ENCODE results near the gene TMEM40. TPM values are rescaled to one million over a fixed set of nuclear protein-coding genes. Genes with fewer than 3 reads are reported as not detected.

Gene TMEM40
- total and polyA plus RNA-seq, 9 of the 15 experiments (the other 6 are each of a cell fraction or from before 2014, with no cell fraction given) = 0.11 to 0.31 (median 0.14) TPM; not detected in 6

DNA sequence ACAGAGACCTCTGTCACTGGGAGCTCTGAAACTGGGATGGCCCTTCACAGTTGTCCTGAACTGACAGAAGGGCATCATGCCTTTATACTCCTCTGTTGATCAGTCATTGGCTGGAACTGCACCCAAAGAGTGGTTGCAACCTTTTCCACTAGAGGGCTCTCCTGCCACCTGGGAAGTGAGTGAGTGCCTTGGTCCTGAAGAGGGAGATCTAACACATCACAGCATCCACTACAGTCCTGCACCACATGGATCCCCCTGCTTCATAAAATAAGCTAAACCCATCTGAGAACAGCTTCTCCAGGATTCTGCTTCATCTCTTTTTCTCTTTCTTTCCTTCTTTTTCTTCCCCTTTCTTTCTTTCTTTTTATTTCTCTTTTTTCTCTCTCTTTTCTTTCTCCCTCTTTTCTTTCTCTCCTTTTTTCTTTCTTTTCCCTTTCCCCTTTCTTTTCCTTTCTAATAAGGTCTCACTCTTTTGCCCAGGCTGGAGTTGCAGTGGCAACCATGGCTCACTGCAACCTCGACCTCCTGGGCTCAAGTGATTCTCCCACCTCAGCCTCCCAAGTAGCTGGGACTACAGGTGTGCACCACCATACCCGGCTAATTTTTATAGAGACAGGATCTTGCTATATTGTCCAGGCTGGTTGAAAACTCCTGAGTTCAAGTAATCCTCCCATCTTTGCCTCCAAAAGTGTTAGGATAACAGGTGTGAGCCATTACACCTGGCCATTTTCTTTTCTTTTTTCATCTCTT lies 52.4 kb downstream of the TMEM40 start (continued):
- TF ChIP-seq XRCC5 (IDR thresholded peaks at IDR 0.05; ENCODE audit: low read depth, low read length) = peak; percentile 84
- TF ChIP-seq, protein P1, sequence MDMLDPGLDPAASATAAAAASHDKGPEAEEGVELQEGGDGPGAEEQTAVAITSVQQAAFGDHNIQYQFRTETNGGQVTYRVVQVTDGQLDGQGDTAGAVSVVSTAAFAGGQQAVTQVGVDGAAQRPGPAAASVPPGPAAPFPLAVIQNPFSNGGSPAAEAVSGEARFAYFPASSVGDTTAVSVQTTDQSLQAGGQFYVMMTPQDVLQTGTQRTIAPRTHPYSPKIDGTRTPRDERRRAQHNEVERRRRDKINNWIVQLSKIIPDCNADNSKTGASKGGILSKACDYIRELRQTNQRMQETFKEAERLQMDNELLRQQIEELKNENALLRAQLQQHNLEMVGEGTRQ (CRISPR knock-in tag; IDR thresholded peaks at IDR 0.05) = no peak
- TF ChIP-seq, protein P2, sequence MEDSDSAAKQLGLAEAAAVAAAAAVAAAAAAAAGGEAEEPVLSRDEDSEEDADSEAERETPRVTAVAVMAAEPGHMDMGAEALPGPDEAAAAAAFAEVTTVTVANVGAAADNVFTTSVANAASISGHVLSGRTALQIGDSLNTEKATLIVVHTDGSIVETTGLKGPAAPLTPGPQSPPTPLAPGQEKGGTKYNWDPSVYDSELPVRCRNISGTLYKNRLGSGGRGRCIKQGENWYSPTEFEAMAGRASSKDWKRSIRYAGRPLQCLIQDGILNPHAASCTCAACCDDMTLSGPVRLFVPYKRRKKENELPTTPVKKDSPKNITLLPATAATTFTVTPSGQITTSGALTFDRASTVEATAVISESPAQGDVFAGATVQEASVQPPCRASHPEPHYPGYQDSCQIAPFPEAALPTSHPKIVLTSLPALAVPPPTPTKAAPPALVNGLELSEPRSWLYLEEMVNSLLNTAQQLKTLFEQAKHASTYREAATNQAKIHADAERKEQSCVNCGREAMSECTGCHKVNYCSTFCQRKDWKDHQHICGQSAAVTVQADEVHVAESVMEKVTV (CRISPR knock-in tag; IDR thresholded peaks at IDR 0.05) = peak; percentile 70
- TF ChIP-seq ZNF436 (CRISPR knock-in tag; IDR thresholded peaks at IDR 0.05) = no peak
- peak; percentile 76 for TF ChIP-seq RBM39 (optimal IDR thresholded peaks at IDR 0.05; ENCODE audit: low read depth, low read length)
- peak; percentile 74 for TF ChIP-seq KLF16 (IDR thresholded peaks at IDR 0.05)
- TF ChIP-seq, protein P3, sequence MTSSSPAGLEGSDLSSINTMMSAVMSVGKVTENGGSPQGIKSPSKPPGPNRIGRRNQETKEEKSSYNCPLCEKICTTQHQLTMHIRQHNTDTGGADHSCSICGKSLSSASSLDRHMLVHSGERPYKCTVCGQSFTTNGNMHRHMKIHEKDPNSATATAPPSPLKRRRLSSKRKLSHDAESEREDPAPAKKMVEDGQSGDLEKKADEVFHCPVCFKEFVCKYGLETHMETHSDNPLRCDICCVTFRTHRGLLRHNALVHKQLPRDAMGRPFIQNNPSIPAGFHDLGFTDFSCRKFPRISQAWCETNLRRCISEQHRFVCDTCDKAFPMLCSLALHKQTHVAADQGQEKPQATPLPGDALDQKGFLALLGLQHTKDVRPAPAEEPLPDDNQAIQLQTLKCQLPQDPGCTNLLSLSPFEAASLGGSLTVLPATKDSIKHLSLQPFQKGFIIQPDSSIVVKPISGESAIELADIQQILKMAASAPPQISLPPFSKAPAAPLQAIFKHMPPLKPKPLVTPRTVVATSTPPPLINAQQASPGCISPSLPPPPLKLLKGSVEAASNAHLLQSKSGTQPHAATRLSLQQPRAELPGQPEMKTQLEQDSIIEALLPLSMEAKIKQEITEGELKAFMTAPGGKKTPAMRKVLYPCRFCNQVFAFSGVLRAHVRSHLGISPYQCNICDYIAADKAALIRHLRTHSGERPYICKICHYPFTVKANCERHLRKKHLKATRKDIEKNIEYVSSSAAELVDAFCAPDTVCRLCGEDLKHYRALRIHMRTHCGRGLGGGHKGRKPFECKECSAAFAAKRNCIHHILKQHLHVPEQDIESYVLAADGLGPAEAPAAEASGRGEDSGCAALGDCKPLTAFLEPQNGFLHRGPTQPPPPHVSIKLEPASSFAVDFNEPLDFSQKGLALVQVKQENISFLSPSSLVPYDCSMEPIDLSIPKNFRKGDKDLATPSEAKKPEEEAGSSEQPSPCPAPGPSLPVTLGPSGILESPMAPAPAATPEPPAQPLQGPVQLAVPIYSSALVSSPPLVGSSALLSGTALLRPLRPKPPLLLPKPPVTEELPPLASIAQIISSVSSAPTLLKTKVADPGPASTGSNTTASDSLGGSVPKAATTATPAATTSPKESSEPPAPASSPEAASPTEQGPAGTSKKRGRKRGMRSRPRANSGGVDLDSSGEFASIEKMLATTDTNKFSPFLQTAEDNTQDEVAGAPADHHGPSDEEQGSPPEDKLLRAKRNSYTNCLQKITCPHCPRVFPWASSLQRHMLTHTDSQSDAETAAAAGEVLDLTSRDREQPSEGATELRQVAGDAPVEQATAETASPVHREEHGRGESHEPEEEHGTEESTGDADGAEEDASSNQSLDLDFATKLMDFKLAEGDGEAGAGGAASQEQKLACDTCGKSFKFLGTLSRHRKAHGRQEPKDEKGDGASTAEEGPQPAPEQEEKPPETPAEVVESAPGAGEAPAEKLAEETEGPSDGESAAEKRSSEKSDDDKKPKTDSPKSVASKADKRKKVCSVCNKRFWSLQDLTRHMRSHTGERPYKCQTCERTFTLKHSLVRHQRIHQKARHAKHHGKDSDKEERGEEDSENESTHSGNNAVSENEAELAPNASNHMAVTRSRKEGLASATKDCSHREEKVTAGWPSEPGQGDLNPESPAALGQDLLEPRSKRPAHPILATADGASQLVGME (CRISPR knock-in tag; IDR thresholded peaks at IDR 0.05) = peak; percentile 95
- TF ChIP-seq, protein P4, sequence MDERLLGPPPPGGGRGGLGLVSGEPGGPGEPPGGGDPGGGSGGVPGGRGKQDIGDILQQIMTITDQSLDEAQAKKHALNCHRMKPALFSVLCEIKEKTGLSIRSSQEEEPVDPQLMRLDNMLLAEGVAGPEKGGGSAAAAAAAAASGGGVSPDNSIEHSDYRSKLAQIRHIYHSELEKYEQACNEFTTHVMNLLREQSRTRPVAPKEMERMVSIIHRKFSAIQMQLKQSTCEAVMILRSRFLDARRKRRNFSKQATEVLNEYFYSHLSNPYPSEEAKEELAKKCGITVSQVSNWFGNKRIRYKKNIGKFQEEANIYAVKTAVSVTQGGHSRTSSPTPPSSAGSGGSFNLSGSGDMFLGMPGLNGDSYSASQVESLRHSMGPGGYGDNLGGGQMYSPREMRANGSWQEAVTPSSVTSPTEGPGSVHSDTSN (CRISPR knock-in tag; IDR thresholded peaks at IDR 0.05; ENCODE audit: low read depth) = no peak
- TF ChIP-seq, protein P4 (tag; conservative IDR thresholded peaks at IDR 0.05; ENCODE audit: low read depth) = no peak
- TF ChIP-seq STAT5B (CRISPR knock-in tag; IDR thresholded peaks at IDR 0.05) = no peak
- TF ChIP-seq CTBP1 (IDR thresholded peaks at IDR 0.05; ENCODE audit: borderline replicate concordance) = peak; percentile 93
- no peak for TF ChIP-seq HDAC3 (IDR thresholded peaks at IDR 0.05; ENCODE audit: borderline replicate concordance, partially characterized antibody)
- TF ChIP-seq SMC3 (conservative IDR thresholded peaks at IDR 0.05; ENCODE audit: insufficient read depth, low read depth, low read length) = peak; percentile 90
- TF ChIP-seq PHB2 (IDR thresholded peaks at IDR 0.05; ENCODE audit: low read depth) = 0 out of 2 replicates have a peak, but pooled peaks have one; percentile 32
- 0 out of 2 replicates have a peak, but pooled peaks have one; percentile 22 for TF ChIP-seq ARID1B (IDR thresholded peaks at IDR 0.05)
- peak in 1 of 3 experiments; percentile 34 for TF ChIP-seq YY1 (IDR thresholded peaks at IDR 0.05; ENCODE audit: borderline replicate concordance in 1 of 3, control insufficient read depth in 1 of 3, extremely low read depth in 1 of 3, insufficient read depth in 3 of 3, insufficient read length in 1 of 3, insufficient replicate concordance in 2 of 3, low read depth in 1 of 3, low read length in 2 of 3)
